ENCODE data around the gene SLC37A1.

Gene SLC37A1

DNA sequence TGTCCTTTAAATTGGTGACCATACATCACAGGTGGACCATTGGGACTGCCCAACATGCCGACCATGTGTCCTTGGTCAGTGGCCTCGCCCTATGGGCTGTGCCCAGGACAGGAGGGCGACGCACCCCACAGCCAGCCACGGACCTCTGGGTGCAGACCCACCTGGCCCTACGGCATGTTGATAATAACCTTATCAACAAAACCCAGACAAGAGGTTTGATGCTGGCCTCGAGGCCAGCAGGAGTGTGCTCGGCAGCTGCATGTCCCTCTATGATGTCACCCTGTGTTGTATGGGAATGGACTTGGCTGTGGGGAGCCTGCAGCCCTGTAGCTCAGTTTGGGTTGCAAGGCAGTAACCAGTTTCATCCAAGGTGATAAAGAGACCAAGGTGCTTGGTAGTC is 32.1 kb downstream of the SLC37A1 start:
- Histone ChIP-seq H3K4me2 (ENCODE audit: low read length, poor library complexity, severe bottlenecking) (no peak overlapping the region), H4K91ac (ENCODE audit: low read length) (no peak overlapping the region), H3K9ac (ENCODE audit: low read length) (no peak overlapping the region), H2BK15ac (ENCODE audit: low read depth, poor library complexity, severe bottlenecking) (no peak overlapping the region), H3K27me3 (ENCODE audit: control insufficient read depth in 1 of 2, insufficient read depth in 1 of 2, low read length in 2 of 2) (no peaks in the 10 kb centered on the region), H3K36me3 (ENCODE audit: control insufficient read depth in 1 of 2, insufficient read depth in 2 of 2, low read depth in 1 of 2, low read length in 2 of 2) (peaks cover 0 to 80% of the 10 kb centered on the region in 2 experiments), H2BK5ac (ENCODE audit: low read depth, low read length, poor library complexity, severe bottlenecking) (no peak overlapping the region), H3K79me1 (replicated peaks; ENCODE audit: low read length, poor library complexity, severe bottlenecking) (peaks cover 26% of the 10 kb centered on the region), H3K4ac (ENCODE audit: low read depth in 1 of 2, low read length in 2 of 2) (no peak overlapping the region), H4K8ac (ENCODE audit: low read length) (no peak overlapping the region), H3K27ac (ENCODE audit: low read length, poor library complexity, severe bottlenecking) (no peak overlapping the region), H3K4me3 (ENCODE audit: insufficient read depth in 1 of 2, low read depth in 1 of 2, low read length in 2 of 2) (no peak overlapping the region), H3K4me1 (ENCODE audit: control insufficient read depth, insufficient read depth, low read depth, low read length) (peaks cover 2% of the 10 kb centered on the region), H2AFZ (ENCODE audit: low read depth, low read length) (no peak overlapping the region), H2AK5ac (ENCODE audit: low read length, severe bottlenecking) (no peak overlapping the region), H2BK12ac (ENCODE audit: low read length in 2 of 2) (no peak overlapping the region), H3K18ac (ENCODE audit: low read depth in 1 of 2, low read length in 2 of 2) (no peak overlapping the region), H2BK120ac (ENCODE audit: low read depth, low read length) (no peak overlapping the region), H3K9me3 (ENCODE audit: control insufficient read depth, low read length) (no peaks in the 10 kb centered on the region), H3K23ac (ENCODE audit: low read length in 2 of 2) (no peak overlapping the region), H3K14ac (ENCODE audit: low read length in 2 of 2) (no peak overlapping the region)
- no peak for DNase-seq
- 87% methylated on average over 7 of the region's 8 CpGs for WGBS

DNA sequence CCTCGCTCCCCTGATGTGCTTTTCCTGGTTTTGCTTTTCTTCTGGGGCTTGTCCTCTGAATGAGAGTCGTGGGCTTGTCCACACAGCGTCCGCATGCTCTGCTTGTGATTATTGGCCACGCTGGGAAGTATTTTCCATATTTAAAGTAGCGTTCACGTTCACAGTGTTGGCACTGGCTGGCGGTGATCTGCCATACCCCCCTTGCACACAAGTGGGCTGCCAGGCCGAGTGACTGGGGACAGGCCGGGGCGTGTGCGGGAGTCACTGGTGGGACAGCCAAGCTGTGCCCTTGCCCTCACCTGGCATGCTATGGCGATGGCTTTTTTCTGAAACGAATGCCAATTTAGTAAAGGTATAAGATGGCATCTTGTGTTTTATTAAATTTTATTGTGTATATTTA is 32.8 kb downstream of the SLC37A1 start:
- Histone ChIP-seq H3K27me3 (ENCODE audit: control insufficient read depth in 1 of 2, insufficient read depth in 1 of 2, low read length in 2 of 2) (no peaks in the 10 kb centered on the region), H3K4me3 (ENCODE audit: insufficient read depth in 1 of 2, low read depth in 1 of 2, low read length in 2 of 2) (no peak overlapping the region), H2BK120ac (ENCODE audit: low read depth, low read length) (no peak overlapping the region), H2BK15ac (ENCODE audit: low read depth, poor library complexity, severe bottlenecking) (no peak overlapping the region), H3K23ac (ENCODE audit: low read length in 2 of 2) (no peak overlapping the region), H2AK5ac (ENCODE audit: low read length, severe bottlenecking) (no peak overlapping the region), H3K14ac (ENCODE audit: low read length in 2 of 2) (no peak overlapping the region), H3K18ac (ENCODE audit: low read depth in 1 of 2, low read length in 2 of 2) (no peak overlapping the region), H4K8ac (ENCODE audit: low read length) (no peak overlapping the region), H3K4ac (ENCODE audit: low read depth in 1 of 2, low read length in 2 of 2) (no peak overlapping the region), H3K4me1 (ENCODE audit: control insufficient read depth, insufficient read depth, low read depth, low read length) (peaks cover 2% of the 10 kb centered on the region), H3K4me2 (ENCODE audit: low read length, poor library complexity, severe bottlenecking) (no peak overlapping the region), H3K79me1 (replicated peaks; ENCODE audit: low read length, poor library complexity, severe bottlenecking) (peaks cover 20% of the 10 kb centered on the region), H4K91ac (ENCODE audit: low read length) (no peak overlapping the region), H2BK12ac (ENCODE audit: low read length in 2 of 2) (no peak overlapping the region), H2AFZ (ENCODE audit: low read depth, low read length) (no peak overlapping the region), H3K36me3 (ENCODE audit: control insufficient read depth in 1 of 2, insufficient read depth in 2 of 2, low read depth in 1 of 2, low read length in 2 of 2) (peaks cover 0 to 74% of the 10 kb centered on the region in 2 experiments), H2BK5ac (ENCODE audit: low read depth, low read length, poor library complexity, severe bottlenecking) (no peak overlapping the region), H3K27ac (ENCODE audit: low read length, poor library complexity, severe bottlenecking) (no peak overlapping the region), H3K9me3 (ENCODE audit: control insufficient read depth, low read length) (no peaks in the 10 kb centered on the region), H3K9ac (ENCODE audit: low read length) (no peak overlapping the region)
- WGBS = 91% methylated on average over 14 of the region's 14 CpGs
- DNase-seq = no peak

DNA sequence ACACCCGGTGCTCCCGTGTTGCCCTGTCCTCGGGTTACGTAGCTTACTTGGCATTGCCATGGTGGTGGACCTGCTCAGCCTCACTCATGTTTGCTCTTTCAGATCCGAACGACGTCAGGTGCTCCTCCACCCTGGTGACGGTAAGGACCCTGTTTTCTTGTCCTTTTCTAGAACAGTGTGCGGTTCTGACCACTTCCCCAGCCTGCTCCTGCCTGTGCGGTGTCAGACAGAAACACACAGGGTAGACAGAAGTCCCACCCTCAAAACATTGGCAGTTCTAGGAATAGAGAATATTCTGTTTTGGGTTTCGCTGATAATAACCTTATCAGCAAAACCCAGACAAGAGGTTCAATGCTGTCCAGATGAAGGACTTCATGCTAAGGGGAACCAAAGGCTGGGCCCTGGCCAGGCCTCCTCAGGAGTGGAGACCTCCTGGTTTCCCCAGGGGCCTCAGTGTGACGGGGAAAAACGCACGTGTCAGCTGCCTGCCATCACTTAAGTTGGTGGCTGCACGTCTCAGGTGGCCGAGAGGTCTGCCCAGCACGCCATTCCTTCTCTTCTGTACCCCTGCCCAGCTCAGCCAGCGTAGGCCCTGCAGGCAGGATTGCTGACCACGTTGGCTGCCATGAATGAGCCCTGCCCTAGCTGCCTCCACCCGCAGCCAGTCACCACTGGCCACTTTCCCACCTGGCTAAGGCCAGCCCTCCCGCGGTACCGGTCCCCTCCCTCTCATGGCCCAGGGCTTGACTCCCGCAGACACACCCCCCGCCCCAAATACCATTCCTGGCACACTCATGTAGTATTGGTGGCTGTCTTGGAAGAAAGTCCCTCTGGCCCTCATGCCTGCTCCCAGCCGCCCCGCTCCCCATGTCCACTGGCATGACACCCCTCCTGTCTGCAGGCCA is 33.6 kb downstream of the SLC37A1 start:
- Histone ChIP-seq H3K18ac (ENCODE audit: low read depth in 1 of 2, low read length in 2 of 2) (no peak overlapping the region), H3K27ac (ENCODE audit: low read length, poor library complexity, severe bottlenecking) (no peak overlapping the region), H2AK5ac (ENCODE audit: low read length, severe bottlenecking) (no peak overlapping the region), H2BK15ac (ENCODE audit: low read depth, poor library complexity, severe bottlenecking) (no peak overlapping the region), H3K9ac (ENCODE audit: low read length) (no peak overlapping the region), H2BK5ac (ENCODE audit: low read depth, low read length, poor library complexity, severe bottlenecking) (no peak overlapping the region), H3K36me3 (ENCODE audit: control insufficient read depth in 1 of 2, insufficient read depth in 2 of 2, low read depth in 1 of 2, low read length in 2 of 2) (peaks cover 0 to 68% of the 10 kb centered on the region in 2 experiments), H3K4me3 (ENCODE audit: insufficient read depth in 1 of 2, low read depth in 1 of 2, low read length in 2 of 2) (no peak overlapping the region), H3K27me3 (ENCODE audit: control insufficient read depth in 1 of 2, insufficient read depth in 1 of 2, low read length in 2 of 2) (no peaks in the 10 kb centered on the region), H4K91ac (ENCODE audit: low read length) (no peak overlapping the region), H3K79me1 (replicated peaks; ENCODE audit: low read length, poor library complexity, severe bottlenecking) (peaks cover 17% of the 10 kb centered on the region), H3K4me2 (ENCODE audit: low read length, poor library complexity, severe bottlenecking) (no peak overlapping the region), H3K23ac (ENCODE audit: low read length in 2 of 2) (no peak overlapping the region), H4K8ac (ENCODE audit: low read length) (no peak overlapping the region), H2BK120ac (ENCODE audit: low read depth, low read length) (no peak overlapping the region), H3K4me1 (ENCODE audit: control insufficient read depth, insufficient read depth, low read depth, low read length) (peaks cover 2% of the 10 kb centered on the region), H2AFZ (ENCODE audit: low read depth, low read length) (no peak overlapping the region), H3K14ac (ENCODE audit: low read length in 2 of 2) (no peak overlapping the region), H3K4ac (ENCODE audit: low read depth in 1 of 2, low read length in 2 of 2) (no peak overlapping the region), H3K9me3 (ENCODE audit: control insufficient read depth, low read length) (no peaks in the 10 kb centered on the region), H2BK12ac (ENCODE audit: low read length in 2 of 2) (no peak overlapping the region)
- WGBS = 93% methylated on average over 24 of the region's 27 CpGs
- no peak for DNase-seq

DNA sequence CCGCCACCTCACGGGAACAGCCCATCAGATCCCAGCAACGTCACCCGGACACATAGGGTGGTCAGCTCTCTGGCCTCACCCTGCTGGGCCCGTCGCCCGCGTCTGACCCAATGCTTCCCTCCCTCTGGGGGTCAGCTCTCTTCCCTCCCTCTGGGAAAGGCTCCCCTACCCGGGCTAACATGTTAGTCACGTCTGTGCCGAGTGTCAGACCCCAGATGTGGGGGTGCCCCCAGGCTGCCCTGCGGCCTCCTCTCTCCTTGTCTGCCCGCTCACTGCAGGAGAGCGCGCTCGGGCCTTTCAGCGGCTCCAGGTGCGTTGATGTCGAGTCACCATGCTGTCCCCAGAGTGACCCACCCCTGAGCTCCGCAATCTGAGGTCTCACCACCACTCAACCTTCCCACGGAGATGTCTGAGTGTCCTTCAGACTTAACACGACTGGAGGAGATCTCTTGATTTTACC is 34.3 kb downstream of the SLC37A1 start:
- Histone ChIP-seq H3K14ac (ENCODE audit: low read length in 2 of 2) (no peak overlapping the region), H3K79me1 (replicated peaks; ENCODE audit: low read length, poor library complexity, severe bottlenecking) (peaks cover 17% of the 10 kb centered on the region), H3K27me3 (ENCODE audit: control insufficient read depth in 1 of 2, insufficient read depth in 1 of 2, low read length in 2 of 2) (no peaks in the 10 kb centered on the region), H3K4me2 (ENCODE audit: low read length, poor library complexity, severe bottlenecking) (no peak overlapping the region), H3K23ac (ENCODE audit: low read length in 2 of 2) (no peak overlapping the region), H3K4ac (ENCODE audit: low read depth in 1 of 2, low read length in 2 of 2) (no peak overlapping the region), H3K18ac (ENCODE audit: low read depth in 1 of 2, low read length in 2 of 2) (no peak overlapping the region), H3K9me3 (ENCODE audit: control insufficient read depth, low read length) (no peaks in the 10 kb centered on the region), H3K9ac (ENCODE audit: low read length) (no peak overlapping the region), H4K91ac (ENCODE audit: low read length) (no peak overlapping the region), H2BK5ac (ENCODE audit: low read depth, low read length, poor library complexity, severe bottlenecking) (no peak overlapping the region), H3K4me3 (ENCODE audit: insufficient read depth in 1 of 2, low read depth in 1 of 2, low read length in 2 of 2) (peak overlapping the region in 1 of 2 experiments; percentile 3), H3K4me1 (ENCODE audit: control insufficient read depth, insufficient read depth, low read depth, low read length) (peaks cover 2% of the 10 kb centered on the region), H4K8ac (ENCODE audit: low read length) (no peak overlapping the region), H2BK12ac (ENCODE audit: low read length in 2 of 2) (no peak overlapping the region), H2BK120ac (ENCODE audit: low read depth, low read length) (no peak overlapping the region), H3K36me3 (ENCODE audit: control insufficient read depth in 1 of 2, insufficient read depth in 2 of 2, low read depth in 1 of 2, low read length in 2 of 2) (peaks cover 0 to 63% of the 10 kb centered on the region in 2 experiments), H3K27ac (ENCODE audit: low read length, poor library complexity, severe bottlenecking) (no peak overlapping the region), H2AFZ (ENCODE audit: low read depth, low read length) (no peak overlapping the region), H2BK15ac (ENCODE audit: low read depth, poor library complexity, severe bottlenecking) (no peak overlapping the region), H2AK5ac (ENCODE audit: low read length, severe bottlenecking) (no peak overlapping the region)
- 88% methylated on average over 22 of the region's 22 CpGs for whole genome bisulfite sequencing
- DNase-seq = no peak
